Measurements from ENCODE around the gene SMOC1.

- TF ChIP-seq EZH2 (IDR thresholded peaks at IDR 0.05; ENCODE audit: low read depth), result no peak
- TF ChIP-seq, protein P1, sequence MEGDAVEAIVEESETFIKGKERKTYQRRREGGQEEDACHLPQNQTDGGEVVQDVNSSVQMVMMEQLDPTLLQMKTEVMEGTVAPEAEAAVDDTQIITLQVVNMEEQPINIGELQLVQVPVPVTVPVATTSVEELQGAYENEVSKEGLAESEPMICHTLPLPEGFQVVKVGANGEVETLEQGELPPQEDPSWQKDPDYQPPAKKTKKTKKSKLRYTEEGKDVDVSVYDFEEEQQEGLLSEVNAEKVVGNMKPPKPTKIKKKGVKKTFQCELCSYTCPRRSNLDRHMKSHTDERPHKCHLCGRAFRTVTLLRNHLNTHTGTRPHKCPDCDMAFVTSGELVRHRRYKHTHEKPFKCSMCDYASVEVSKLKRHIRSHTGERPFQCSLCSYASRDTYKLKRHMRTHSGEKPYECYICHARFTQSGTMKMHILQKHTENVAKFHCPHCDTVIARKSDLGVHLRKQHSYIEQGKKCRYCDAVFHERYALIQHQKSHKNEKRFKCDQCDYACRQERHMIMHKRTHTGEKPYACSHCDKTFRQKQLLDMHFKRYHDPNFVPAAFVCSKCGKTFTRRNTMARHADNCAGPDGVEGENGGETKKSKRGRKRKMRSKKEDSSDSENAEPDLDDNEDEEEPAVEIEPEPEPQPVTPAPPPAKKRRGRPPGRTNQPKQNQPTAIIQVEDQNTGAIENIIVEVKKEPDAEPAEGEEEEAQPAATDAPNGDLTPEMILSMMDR (conservative IDR thresholded peaks at IDR 0.05), result no peak
Measured at GRCh38 chr14:69876848-69877306, 2.3 kb upstream of the SMOC1 start.
